BJ (cell line): ENCODE measurements around the gene RUSC1. TPM values are rescaled to one million over a fixed set of nuclear protein-coding genes. Genes with fewer than 3 reads are reported as not detected.

Source experiments
- CTCF ChIA-PET: fragments of 350-600 bp; formaldehyde crosslinking; extraction: SDS; loops from one replicate; lab custom pipeline; 2021; ENCODE audit warnings: antibody characterized with exemption, inconsistent platforms; lab: Yijun Ruan, JAX
- POLR2A ChIA-PET: fragments of 300-600 bp; sonication (Branson Sonifier 250); formaldehyde crosslinking; extraction: SDS; loops from one replicate; lab custom pipeline; 2021; ENCODE audit warnings: antibody characterized with exemption; lab: Charles Lee
- DNase-seq: peaks from one replicate; pipeline ENCODE4 v3.0.0-alpha.2; 2011; ENCODE audit warnings: low read depth
- H3K27me3 ChIP-seq: 2 replicates; pipeline ENCODE4 v1.6.0; 2011; ENCODE audit warnings: low read length; ENCODE audit not compliant: control insufficient read depth, insufficient read depth
- H3K36me3 ChIP-seq: 2 replicates; pipeline ENCODE4 v1.5.1; 2011; ENCODE audit warnings: low read length; ENCODE audit not compliant: control insufficient read depth, insufficient read depth
- H3K4me3 ChIP-seq: 2 replicates; pipeline ENCODE4 v1.5.1; 2011; ENCODE audit warnings: low read depth, mild to moderate bottlenecking, control low read depth, low read length
- polyA plus RNA-seq: library from polyadenylated mRNA; depleted of rRNA; stranded (reverse); fragments of >200 nt; gene quantifications from 2 replicates; pipeline ENCODE4 v1.2.3, GENCODE V29; 2011
- TF ChIP-seq, protein P1 (sequence below): IDR thresholded peaks from 2 replicates; pipeline ENCODE4 v1.5.1; 2011; ENCODE audit warnings: low read depth, mild to moderate bottlenecking, control low read depth, inconsistent platforms, low read length, moderate library complexity; ENCODE audit not compliant: insufficient read depth

RUSC1 gene
- polyA plus RNA-seq, 1 experiment, result 34.1 TPM

DNA sequence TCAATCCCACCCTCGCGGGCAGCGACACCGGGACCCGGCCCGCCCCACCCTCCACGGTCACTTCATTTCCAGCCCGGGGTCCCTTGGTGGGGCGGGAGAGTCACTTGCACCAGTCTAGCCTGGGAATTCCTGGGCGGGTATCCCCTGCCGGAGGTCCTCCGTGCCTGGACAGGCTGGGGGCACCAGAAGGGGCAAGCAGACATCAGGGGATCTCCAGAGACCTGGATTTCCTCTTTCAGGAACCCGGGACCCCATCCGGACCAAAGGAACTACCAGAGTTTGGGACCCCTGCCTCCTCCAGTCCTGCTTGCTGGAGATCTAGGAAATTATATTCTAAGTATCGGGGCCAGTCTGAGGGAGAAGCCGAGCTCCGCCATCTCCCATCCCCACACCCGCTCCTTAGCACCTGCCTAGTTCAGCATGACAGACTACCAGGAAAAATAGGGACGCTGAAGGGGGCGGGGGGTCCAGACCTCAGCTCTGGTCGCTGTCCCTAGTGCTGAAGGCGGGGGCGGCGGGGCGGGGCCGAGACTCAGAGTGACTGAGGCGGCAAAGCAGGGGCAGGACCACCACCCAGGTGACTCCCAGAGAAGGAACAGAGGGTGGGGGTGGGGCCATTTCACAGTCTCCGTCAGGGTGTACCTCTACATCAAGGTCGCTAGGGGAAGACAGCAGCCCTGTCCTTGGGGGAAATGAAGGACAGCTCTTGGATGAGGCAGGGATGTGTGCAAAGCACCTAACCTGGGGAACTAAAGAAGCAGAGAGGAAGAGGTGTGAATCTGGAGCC is 42.6 kb upstream of the RUSC1 start:
- no peaks in the 10 kb centered on the region; the same call in 1 of the 2 replicates for H3K36me3 ChIP-seq
- no peak for DNase-seq
- ChIA-PET POLR2A (no interaction called here), CTCF (interaction anchor here (0.7 to 2.6 kb wide), 8 partner anchors 20 to 370 kb away, joined by 3 to 12 read pairs (median 6); no protein-coding TSS in a partner anchor)
- no peaks in the 10 kb centered on the region for H3K27me3 ChIP-seq
- TF ChIP-seq, protein P1, sequence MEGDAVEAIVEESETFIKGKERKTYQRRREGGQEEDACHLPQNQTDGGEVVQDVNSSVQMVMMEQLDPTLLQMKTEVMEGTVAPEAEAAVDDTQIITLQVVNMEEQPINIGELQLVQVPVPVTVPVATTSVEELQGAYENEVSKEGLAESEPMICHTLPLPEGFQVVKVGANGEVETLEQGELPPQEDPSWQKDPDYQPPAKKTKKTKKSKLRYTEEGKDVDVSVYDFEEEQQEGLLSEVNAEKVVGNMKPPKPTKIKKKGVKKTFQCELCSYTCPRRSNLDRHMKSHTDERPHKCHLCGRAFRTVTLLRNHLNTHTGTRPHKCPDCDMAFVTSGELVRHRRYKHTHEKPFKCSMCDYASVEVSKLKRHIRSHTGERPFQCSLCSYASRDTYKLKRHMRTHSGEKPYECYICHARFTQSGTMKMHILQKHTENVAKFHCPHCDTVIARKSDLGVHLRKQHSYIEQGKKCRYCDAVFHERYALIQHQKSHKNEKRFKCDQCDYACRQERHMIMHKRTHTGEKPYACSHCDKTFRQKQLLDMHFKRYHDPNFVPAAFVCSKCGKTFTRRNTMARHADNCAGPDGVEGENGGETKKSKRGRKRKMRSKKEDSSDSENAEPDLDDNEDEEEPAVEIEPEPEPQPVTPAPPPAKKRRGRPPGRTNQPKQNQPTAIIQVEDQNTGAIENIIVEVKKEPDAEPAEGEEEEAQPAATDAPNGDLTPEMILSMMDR, result peak; percentile 43
- peak overlapping the region; percentile 86 for H3K4me3 ChIP-seq

DNA sequence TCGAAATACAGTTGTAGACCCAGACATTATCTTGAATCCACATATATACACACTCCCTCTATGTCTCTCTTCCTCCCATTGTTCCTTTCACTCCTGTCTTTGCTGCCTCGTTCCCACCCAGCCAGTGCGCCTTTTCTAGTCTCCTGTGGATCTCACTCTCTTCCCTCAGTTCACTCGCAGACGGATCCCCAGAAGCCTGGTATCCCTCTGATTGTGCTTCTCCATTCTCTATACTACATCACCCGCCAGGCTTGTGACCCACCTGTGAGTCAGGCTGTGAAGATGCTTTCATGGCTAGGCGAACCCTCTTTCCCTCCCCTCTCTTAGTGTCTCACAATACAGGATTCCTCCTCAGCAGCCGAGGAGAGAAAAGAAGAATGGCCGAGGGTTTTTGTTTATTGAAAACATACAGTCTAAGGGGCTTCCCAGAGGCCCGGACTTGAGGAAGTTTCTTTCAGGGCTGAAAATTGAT is 42.0 kb upstream of the RUSC1 start:
- Histone ChIP-seq H3K36me3 (no peaks in the 10 kb centered on the region; the same call in 1 of the 2 replicates), H3K27me3 (no peaks in the 10 kb centered on the region), H3K4me3 (no peak overlapping the region)
- ChIA-PET POLR2A (no interaction called here), CTCF (interaction anchor here (1.0 to 2.6 kb wide), 7 partner anchors 19 to 369 kb away, joined by 3 to 12 read pairs (median 8); no protein-coding TSS in a partner anchor)
- TF ChIP-seq, protein P1, result no peak
- no peak for DNase-seq

DNA sequence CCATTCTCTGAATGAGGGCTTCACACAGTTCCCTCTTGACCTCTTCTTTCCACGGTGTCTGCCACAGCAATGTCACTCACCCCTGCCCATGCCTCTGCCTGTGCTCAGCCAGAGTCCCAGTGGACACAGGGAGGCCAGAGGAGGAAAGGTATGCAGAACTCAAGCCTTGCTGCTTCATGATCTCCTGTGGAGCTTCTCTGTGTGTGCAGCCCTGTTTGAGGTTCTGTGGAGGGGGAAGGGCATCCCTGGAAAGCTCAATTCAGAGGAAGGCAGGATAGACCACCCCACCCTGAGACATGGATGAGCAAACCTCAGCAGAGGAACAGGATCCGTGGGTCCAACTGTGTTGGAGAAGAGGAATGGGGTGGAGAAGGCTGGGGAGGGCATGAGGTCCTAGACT is 41.4 kb upstream of the RUSC1 start:
- POLR2A ChIA-PET, result no interaction called here
- no peak for DNase-seq
- CTCF ChIA-PET, result interaction anchor here (0.6 to 2.6 kb wide), 7 partner anchors 18 to 369 kb away, joined by 3 to 9 read pairs (median 5); no protein-coding TSS in a partner anchor
- TF ChIP-seq, protein P1, result no peak
- Histone ChIP-seq H3K4me3 (no peak overlapping the region), H3K36me3 (no peaks in the 10 kb centered on the region; the same call in 1 of the 2 replicates), H3K27me3 (no peaks in the 10 kb centered on the region)

DNA sequence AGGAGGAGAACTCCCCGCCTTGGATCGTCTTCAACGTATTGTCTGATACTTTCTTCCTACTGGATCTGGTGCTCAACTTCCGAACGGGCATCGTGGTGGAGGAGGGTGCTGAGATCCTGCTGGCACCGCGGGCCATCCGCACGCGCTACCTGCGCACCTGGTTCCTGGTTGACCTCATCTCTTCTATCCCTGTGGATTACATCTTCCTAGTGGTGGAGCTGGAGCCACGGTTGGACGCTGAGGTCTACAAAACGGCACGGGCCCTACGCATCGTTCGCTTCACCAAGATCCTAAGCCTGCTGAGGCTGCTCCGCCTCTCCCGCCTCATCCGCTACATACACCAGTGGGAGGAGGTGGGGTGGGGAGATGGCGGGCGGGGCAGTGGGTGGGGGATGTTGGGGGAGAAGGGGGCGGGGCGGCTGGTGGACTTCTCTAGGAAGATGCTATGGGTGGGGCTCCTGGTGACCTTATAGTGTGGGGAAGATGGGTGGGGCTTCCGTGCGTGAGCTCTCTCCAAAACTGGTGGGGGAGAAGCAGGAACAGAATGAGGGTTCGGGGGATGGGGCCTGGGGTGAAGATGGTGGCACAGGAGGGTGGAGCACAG is 38.1 kb upstream of the RUSC1 start:
- no peak overlapping the region for H3K4me3 ChIP-seq
- TF ChIP-seq, protein P1, result no peak
- CTCF ChIA-PET, result interaction anchor here (0.8 to 1.0 kb wide), 2 partner anchors 25 to 40 kb away, joined by 3 read pairs; no protein-coding TSS in a partner anchor
- H3K36me3 ChIP-seq, result no peaks in the 10 kb centered on the region; the same call in 1 of the 2 replicates
- no peak for DNase-seq
- POLR2A ChIA-PET, result no interaction called here
- no peaks in the 10 kb centered on the region for H3K27me3 ChIP-seq

DNA sequence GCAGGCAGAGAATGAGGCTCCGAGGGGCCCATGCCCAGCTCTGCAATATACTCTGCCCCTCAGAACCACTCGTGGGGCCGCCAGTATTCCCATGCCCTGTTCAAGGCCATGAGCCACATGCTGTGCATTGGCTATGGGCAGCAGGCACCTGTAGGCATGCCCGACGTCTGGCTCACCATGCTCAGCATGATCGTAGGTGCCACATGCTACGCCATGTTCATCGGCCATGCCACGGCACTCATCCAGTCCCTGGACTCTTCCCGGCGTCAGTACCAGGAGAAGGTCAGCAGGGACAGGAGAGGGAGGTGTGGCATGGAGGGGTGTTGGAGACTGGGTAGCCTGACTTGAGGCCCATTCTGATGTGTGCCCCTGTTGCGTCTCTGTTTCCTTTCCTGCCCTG is 36.2 kb upstream of the RUSC1 start:
- ChIA-PET CTCF (no interaction called here), POLR2A (no interaction called here)
- Histone ChIP-seq H3K27me3 (no peaks in the 10 kb centered on the region), H3K4me3 (no peak overlapping the region), H3K36me3 (no peaks in the 10 kb centered on the region; the same call in 1 of the 2 replicates)
- TF ChIP-seq, protein P1, result no peak
- DNase-seq, result no peak
